ENCODE data around the gene SNU13. TPM values are rescaled to one million over a fixed set of nuclear protein-coding genes. Genes with fewer than 3 reads are reported as not detected.
"Not testable (repeated sequence)": the region's sequence is repeated elsewhere in the genome, so short reads cannot be mapped to it uniquely, and the experiment has no call there.

SNU13 gene
- total RNA-seq, 1 donor from 2014 or later, result 175 TPM

- H3K27ac ChIP-seq (ENCODE audit: low read depth, low read length); H3K27me3 ChIP-seq (ENCODE audit: insufficient read depth, low read length); H3K9ac ChIP-seq (ENCODE audit: low read length); H3K4me3 Mint-ChIP-seq (ENCODE audit: unreplicated experiment); H3K27me3 Mint-ChIP-seq (ENCODE audit: low read depth, unreplicated experiment); H2AFZ ChIP-seq (ENCODE audit: low read depth, low read length); H3K4me3 ChIP-seq (ENCODE audit: insufficient read depth, low read depth, low read length); H3K9me3 ChIP-seq (ENCODE audit: insufficient read depth, low read depth, low read length); H3K4me2 ChIP-seq (ENCODE audit: low read length); FAIRE-seq; DNase-seq (ENCODE audit: low read depth); H3K4me1 ChIP-seq (ENCODE audit: insufficient read depth, low read length); H3K9me3 Mint-ChIP-seq (ENCODE audit: unreplicated experiment); H3K27ac Mint-ChIP-seq (ENCODE audit: unreplicated experiment); H3K4me1 Mint-ChIP-seq (ENCODE audit: low read depth, unreplicated experiment): not testable (repeated sequence)
- peaks cover 42% of the 10 kb centered on the region for H3K36me3 ChIP-seq (ENCODE audit: insufficient read depth, low read length)
- peaks cover 46% of the 10 kb centered on the region for H4K20me1 ChIP-seq (ENCODE audit: insufficient read depth, low read length)
- peaks cover 24% of the 10 kb centered on the region for H3K36me3 Mint-ChIP-seq (ENCODE audit: low read depth, unreplicated experiment)
- peaks cover 44% of the 10 kb centered on the region for H3K79me2 ChIP-seq (ENCODE audit: insufficient read depth, low read length)
Measured at GRCh38 chr22:41631115-41631514, 57.6 kb downstream of the SNU13 start.

- peaks cover 6% of the 10 kb centered on the region for H3K4me1 ChIP-seq (ENCODE audit: insufficient read depth, low read length)
- FAIRE-seq (no peak), DNase-seq (ENCODE audit: low read depth) (no peak)
- no peak overlapping the region for H3K4me2 ChIP-seq (ENCODE audit: low read length)
- H3K4me3 Mint-ChIP-seq (ENCODE audit: unreplicated experiment), result no peak overlapping the region
- peaks cover 29% of the 10 kb centered on the region for H3K36me3 ChIP-seq (ENCODE audit: insufficient read depth, low read length)
- H3K9ac ChIP-seq (ENCODE audit: low read length), result no peak overlapping the region
- no peak overlapping the region for H3K27ac ChIP-seq (ENCODE audit: low read depth, low read length)
- peaks cover 3% of the 10 kb centered on the region for H3K4me1 Mint-ChIP-seq (ENCODE audit: low read depth, unreplicated experiment)
- H3K27me3 ChIP-seq (ENCODE audit: insufficient read depth, low read length), result no peaks in the 10 kb centered on the region
- no peak overlapping the region for H3K27ac Mint-ChIP-seq (ENCODE audit: unreplicated experiment)
- H3K79me2 ChIP-seq (ENCODE audit: insufficient read depth, low read length), result peaks cover 65% of the 10 kb centered on the region
- H4K20me1 ChIP-seq (ENCODE audit: insufficient read depth, low read length), result peaks cover 32% of the 10 kb centered on the region
- no peaks in the 10 kb centered on the region for H3K9me3 Mint-ChIP-seq (ENCODE audit: unreplicated experiment)
- H3K9me3 ChIP-seq (ENCODE audit: insufficient read depth, low read depth, low read length), result no peaks in the 10 kb centered on the region
- no peaks in the 10 kb centered on the region for H3K27me3 Mint-ChIP-seq (ENCODE audit: low read depth, unreplicated experiment)
- H3K36me3 Mint-ChIP-seq (ENCODE audit: low read depth, unreplicated experiment), result peaks cover 21% of the 10 kb centered on the region
- H2AFZ ChIP-seq (ENCODE audit: low read depth, low read length), result no peak overlapping the region
- no peak for TF ChIP-seq EZH2 (IDR thresholded peaks at IDR 0.05; ENCODE audit: insufficient read depth, low read length)
- no peak for TF ChIP-seq CTCF (IDR thresholded peaks at IDR 0.05; ENCODE audit: insufficient read depth, low read depth, low read length)
- H3K4me3 ChIP-seq (ENCODE audit: insufficient read depth, low read depth, low read length), result no peak overlapping the region
Measured at GRCh38 chr22:41625577-41625976, 63.1 kb downstream of the SNU13 start.

Other genes with a start within 250 kb of the SNU13 start
- 48.1 and 54.6 TPM in 2 replicates for gene TOB2, start 242.1 kb downstream of the SNU13 start, total RNA-seq
- gene PHF5A, start 220.2 kb downstream of the SNU13 start, total RNA-seq, result 25.3 and 30.9 TPM in 2 replicates
- gene ACO2, start 219.8 kb downstream of the SNU13 start, total RNA-seq, result 67.2 and 73.7 TPM in 2 replicates
- 44.5 and 50.9 TPM in 2 replicates for gene POLR3H, start 144.4 kb downstream of the SNU13 start, total RNA-seq
- gene CSDC2, start 127.9 kb downstream of the SNU13 start, total RNA-seq, result 10.3 and 11.4 TPM in 2 replicates
- gene PMM1, start 99.0 kb downstream of the SNU13 start, total RNA-seq, result 39.4 and 42.3 TPM in 2 replicates
- gene DESI1, start 67.8 kb downstream of the SNU13 start, total RNA-seq, result 48.2 and 48.3 TPM in 2 replicates
- 221 and 232 TPM in 2 replicates for gene XRCC6, start 67.6 kb downstream of the SNU13 start, total RNA-seq
- gene MEI1, start 10.6 kb upstream of the SNU13 start, total RNA-seq, result 0.19 and 0.64 TPM in 2 replicates
- gene CCDC134, start 111.8 kb upstream of the SNU13 start, total RNA-seq, result 7.7 and 11.3 TPM in 2 replicates
- 72.5 and 83.9 TPM in 2 replicates for gene SREBF2, start 144.2 kb upstream of the SNU13 start, total RNA-seq
- gene SHISA8, start 226.2 kb upstream of the SNU13 start, total RNA-seq, result not detected in 2 replicates
- gene TNFRSF13C, start 237.9 kb upstream of the SNU13 start, total RNA-seq, result 0.12 TPM in 1 of 2 replicates, not detected in the other

All from astrocyte (in vitro differentiated cells and primary cell).